Kidney (tissue), 14 donors: ENCODE data around the gene ST8SIA6. TPM values are rescaled to one million over a fixed set of nuclear protein-coding genes. Genes with fewer than 3 reads are reported as not detected.

ENCODE experiments used
- DNase-seq, 5 donors: peaks; one replicate each; pipeline ENCODE4 v3.0.0-alpha.2; 2013 to 2020
- FAIRE-seq: peaks from 2 replicates; lab custom pipeline; 2012; peaks lifted over from hg19 to GRCh38; lab: Jason Lieb, UNC
- H3K27ac ChIP-seq, 2 donors: one replicate each; pipeline ENCODE4 v1.7.0; 2013; ENCODE audit warnings: low read depth in 2 of 2, low read length in 2 of 2, inconsistent platforms in 1 of 2
- H3K27me3 ChIP-seq: one replicate; pipeline ENCODE4 v1.7.1; 2013; ENCODE audit warnings: low read length, inconsistent platforms; ENCODE audit not compliant: control insufficient read depth, insufficient read depth
- H3K36me3 ChIP-seq, 3 donors: one replicate each; pipeline versions ENCODE4 v1.7.0 to v1.7.1; 2013; ENCODE audit warnings: low read length in 3 of 3, control low read depth in 1 of 3, inconsistent platforms in 1 of 3; ENCODE audit not compliant: insufficient read depth in 3 of 3, control insufficient read depth in 2 of 3
- H3K4me1 ChIP-seq, 3 donors: one replicate each; pipeline versions ENCODE4 v1.7.0 to v1.7.1; 2013; ENCODE audit warnings: low read length in 3 of 3, inconsistent platforms in 1 of 3, low read depth in 1 of 3; ENCODE audit not compliant: control insufficient read depth in 2 of 3, insufficient read depth in 2 of 3
- H3K4me3 ChIP-seq, 3 donors: one replicate each; pipeline versions ENCODE4 v1.7.0 to v1.8.1; 2013; ENCODE audit warnings: low read length in 3 of 3, control low read depth in 1 of 3, inconsistent platforms in 1 of 3
- H3K9ac ChIP-seq, 3 donors: one replicate each; pipeline versions ENCODE4 v1.7.0 to v1.7.1; 2013; ENCODE audit warnings: low read length in 3 of 3, control low read depth in 1 of 3, inconsistent platforms in 1 of 3
- H3K9me3 ChIP-seq, 3 donors: one replicate each; pipeline versions ENCODE4 v1.7.0 to v1.7.1; 2013; ENCODE audit warnings: low read length in 3 of 3, control low read depth in 1 of 3, inconsistent platforms in 1 of 3; ENCODE audit not compliant: control insufficient read depth in 2 of 3, insufficient read depth in 1 of 3
- CTCF ChIP-seq: IDR thresholded peaks from 3 replicates; pipeline ENCODE4 v1.5.1; 2012; ENCODE audit warnings: mild to moderate bottlenecking, moderate library complexity, borderline replicate concordance; ENCODE audit not compliant: insufficient read depth; ENCODE audit errors: extremely low read depth
- intact Hi-C: fragments of 100-400 bp; cut with DNase I; formaldehyde crosslinking; loops from one replicate; pipeline ENCODE4 v1.11.1; 2022
- polyA plus RNA-seq: library from polyadenylated mRNA; stranded (reverse); fragments of 350-450 nt; fragmentation: Illumina TruSeq; extraction: RNeasy Lipid Tissue Mini Kit (QIAGEN cat#74804); gene quantifications from one replicate; pipeline ENCODE4 v1.2.3, GENCODE V29; 2014; ENCODE audit warnings: low read depth, low replicate concordance; ENCODE audit not compliant: insufficient read depth
- total RNA-seq: library from RNA; stranded (reverse); fragmentation: NEBNext Ultra II Directional; extraction: Animal tissue kit (Norgen Biotek cat#: 25700); gene quantifications from one replicate; pipeline ENCODE4 v1.2.1, GENCODE V29; 2021
- donor health status: control.
- donor health status: control.
- donor health status: control.
- donor health status: control.
- donor health status: control.
- donor health status: DM: yes; HTN: yes; CAD: no.
- donor health status: Normal renal cell carcinoma (clear cell type).

Gene ST8SIA6
- total and polyA plus RNA-seq, 2 donors from 2014 or later = 0.22 to 0.91 TPM

- Histone ChIP-seq H3K27ac (no peak overlapping the region), H3K27me3 (no peaks in the 10 kb centered on the region), H3K4me1 (no peaks in the 10 kb centered on the region), H3K36me3 (no peaks in the 10 kb centered on the region), H3K4me3 (no peak overlapping the region), H3K9me3 (no peaks in the 10 kb centered on the region), H3K9ac (no peak overlapping the region)
- DNase-seq (no peak), FAIRE-seq (no peak)
- no peak for TF ChIP-seq CTCF
- intact Hi-C loops = no loop called here
Observed at GRCh38 chr10:17418249-17418648, 36.1 kb downstream of the ST8SIA6 start.

GRCh38 chr10:17416442-17417211 lies 37.8 kb downstream of the ST8SIA6 start:
- Histone ChIP-seq H3K27ac (no peak overlapping the region), H3K27me3 (no peaks in the 10 kb centered on the region), H3K9ac (no peak overlapping the region), H3K4me1 (no peaks in the 10 kb centered on the region), H3K9me3 (no peaks in the 10 kb centered on the region), H3K4me3 (no peak overlapping the region), H3K36me3 (no peaks in the 10 kb centered on the region)
- TF ChIP-seq CTCF = no peak
- DNase-seq (no peak), FAIRE-seq (no peak)
- intact Hi-C loops = no loop called here

GRCh38 chr10:17415046-17415658 lies 39.2 kb downstream of the ST8SIA6 start:
- Histone ChIP-seq H3K36me3 (no peaks in the 10 kb centered on the region), H3K27me3 (no peaks in the 10 kb centered on the region), H3K9ac (no peak overlapping the region), H3K27ac (no peak overlapping the region), H3K4me1 (no peaks in the 10 kb centered on the region), H3K9me3 (no peaks in the 10 kb centered on the region), H3K4me3 (no peak overlapping the region)
- DNase-seq = no peak
- TF ChIP-seq CTCF = no peak
- intact Hi-C loops = no loop called here
- FAIRE-seq = no peak
